ENCODE results near the gene SMIM41. TPM values are rescaled to one million over a fixed set of nuclear protein-coding genes. Genes with fewer than 3 reads are reported as not detected.

The SMIM41 gene
- polyA plus RNA-seq, 2 donors: 0.18 to 0.22 TPM

- H3K27me3 ChIP-seq (ENCODE audit: control insufficient read depth in 1 of 2, insufficient read depth in 2 of 2, low read length in 2 of 2): no peaks in the 10 kb centered on the region
- no peaks in the 10 kb centered on the region for H3K9me3 ChIP-seq (ENCODE audit: control insufficient read depth in 2 of 2, insufficient read depth in 1 of 2, low read depth in 1 of 2, low read length in 1 of 2)
- H3K4me3 ChIP-seq (ENCODE audit: low read depth in 1 of 2, low read length in 2 of 2): no peak overlapping the region
- peaks cover 0 to 4% of the 10 kb centered on the region in 2 donors for H3K36me3 ChIP-seq (ENCODE audit: control insufficient read depth in 2 of 2, insufficient read depth in 2 of 2, low read length in 1 of 2)
- peak overlapping the region in 1 of 2 donors; percentile 37 for H3K27ac ChIP-seq (ENCODE audit: low read depth in 2 of 2, low read length in 1 of 2)
- peaks cover 0 to 3% of the 10 kb centered on the region in 2 donors for H3K4me1 ChIP-seq (ENCODE audit: control insufficient read depth in 2 of 2, insufficient read depth in 2 of 2, low read length in 1 of 2)
- WGBS, 2 donors: 77 to 81% methylated on average over 20 of the region's 20 CpGs
Observed at GRCh38 chr12:52063082-52063924, 16.2 kb upstream of the SMIM41 start.

GRCh38 chr12:52063981-52064649 is 15.4 kb upstream of the SMIM41 start:
- peaks cover 0 to 3% of the 10 kb centered on the region in 2 donors for H3K4me1 ChIP-seq (ENCODE audit: control insufficient read depth in 2 of 2, insufficient read depth in 2 of 2, low read length in 1 of 2)
- H3K27ac ChIP-seq (ENCODE audit: low read depth in 2 of 2, low read length in 1 of 2): peak overlapping the region in 1 of 2 donors; percentile 37
- H3K27me3 ChIP-seq (ENCODE audit: control insufficient read depth in 1 of 2, insufficient read depth in 2 of 2, low read length in 2 of 2): no peaks in the 10 kb centered on the region
- 60 to 64% methylated on average over 12 of the region's 12 CpGs for WGBS, 2 donors
- no peak overlapping the region for H3K4me3 ChIP-seq (ENCODE audit: low read depth in 1 of 2, low read length in 2 of 2)
- no peaks in the 10 kb centered on the region for H3K9me3 ChIP-seq (ENCODE audit: control insufficient read depth in 2 of 2, insufficient read depth in 1 of 2, low read depth in 1 of 2, low read length in 1 of 2)
- no peaks in the 10 kb centered on the region for H3K36me3 ChIP-seq (ENCODE audit: control insufficient read depth in 2 of 2, insufficient read depth in 2 of 2, low read length in 1 of 2)

DNA sequence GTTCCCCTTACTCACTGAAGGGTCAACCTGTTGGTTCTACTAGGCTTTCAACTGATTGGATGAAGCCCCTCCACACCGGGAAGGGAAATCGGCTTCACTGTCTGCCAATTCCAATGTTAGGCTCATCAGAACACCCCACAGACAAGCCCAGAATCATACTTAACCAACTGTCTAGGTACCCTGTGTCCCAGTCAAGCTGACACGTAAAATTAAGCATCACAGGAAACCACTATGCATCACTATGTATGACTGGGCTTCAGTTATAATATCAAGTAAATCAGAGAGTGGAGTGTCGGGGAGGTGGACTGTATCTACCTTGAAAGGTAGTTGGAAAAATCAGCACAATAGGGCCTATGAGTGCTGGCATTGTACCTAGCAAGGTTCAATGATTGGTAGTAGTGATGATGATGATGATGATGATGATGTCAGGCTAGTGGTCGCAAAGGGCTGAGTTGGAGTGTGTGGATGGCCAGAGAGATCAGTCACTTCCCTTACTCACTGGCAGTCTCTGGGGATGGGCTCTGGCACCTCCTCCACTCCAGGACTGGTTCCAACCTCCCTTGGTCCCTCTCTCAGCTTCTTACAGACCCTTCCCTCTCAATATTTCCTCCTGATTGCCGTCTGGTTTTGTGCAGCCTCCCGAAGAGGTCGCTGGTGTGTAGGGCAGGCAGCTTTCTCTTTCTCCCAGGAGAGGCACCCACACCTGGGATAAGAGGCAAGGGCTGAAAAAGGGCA is 13.0 kb upstream of the SMIM41 start:
- Histone ChIP-seq H3K9me3 (ENCODE audit: control insufficient read depth in 2 of 2, insufficient read depth in 1 of 2, low read depth in 1 of 2, low read length in 1 of 2) (no peaks in the 10 kb centered on the region), H3K27ac (ENCODE audit: low read depth in 2 of 2, low read length in 1 of 2) (no peak overlapping the region), H3K27me3 (ENCODE audit: control insufficient read depth in 1 of 2, insufficient read depth in 2 of 2, low read length in 2 of 2) (no peaks in the 10 kb centered on the region), H3K36me3 (ENCODE audit: control insufficient read depth in 2 of 2, insufficient read depth in 2 of 2, low read length in 1 of 2) (no peaks in the 10 kb centered on the region), H3K4me1 (ENCODE audit: control insufficient read depth in 2 of 2, insufficient read depth in 2 of 2, low read length in 1 of 2) (peaks cover 0 to 12% of the 10 kb centered on the region in 2 donors), H3K4me3 (ENCODE audit: low read depth in 1 of 2, low read length in 2 of 2) (no peak overlapping the region)
- WGBS, 2 donors: 63 to 67% methylated on average over 8 of the region's 8 CpGs

GRCh38 chr12:52067081-52067374 is 12.5 kb upstream of the SMIM41 start:
- Histone ChIP-seq H3K27ac (ENCODE audit: low read depth in 2 of 2, low read length in 1 of 2) (no peak overlapping the region), H3K4me3 (ENCODE audit: low read depth in 1 of 2, low read length in 2 of 2) (no peak overlapping the region), H3K27me3 (ENCODE audit: control insufficient read depth in 1 of 2, insufficient read depth in 2 of 2, low read length in 2 of 2) (no peaks in the 10 kb centered on the region), H3K36me3 (ENCODE audit: control insufficient read depth in 2 of 2, insufficient read depth in 2 of 2, low read length in 1 of 2) (no peaks in the 10 kb centered on the region), H3K4me1 (ENCODE audit: control insufficient read depth in 2 of 2, insufficient read depth in 2 of 2, low read length in 1 of 2) (peaks cover 0 to 12% of the 10 kb centered on the region in 2 donors), H3K9me3 (ENCODE audit: control insufficient read depth in 2 of 2, insufficient read depth in 1 of 2, low read depth in 1 of 2, low read length in 1 of 2) (no peaks in the 10 kb centered on the region)
- WGBS, 2 donors: 35 to 47% methylated on average over 3 of the region's 3 CpGs

DNA sequence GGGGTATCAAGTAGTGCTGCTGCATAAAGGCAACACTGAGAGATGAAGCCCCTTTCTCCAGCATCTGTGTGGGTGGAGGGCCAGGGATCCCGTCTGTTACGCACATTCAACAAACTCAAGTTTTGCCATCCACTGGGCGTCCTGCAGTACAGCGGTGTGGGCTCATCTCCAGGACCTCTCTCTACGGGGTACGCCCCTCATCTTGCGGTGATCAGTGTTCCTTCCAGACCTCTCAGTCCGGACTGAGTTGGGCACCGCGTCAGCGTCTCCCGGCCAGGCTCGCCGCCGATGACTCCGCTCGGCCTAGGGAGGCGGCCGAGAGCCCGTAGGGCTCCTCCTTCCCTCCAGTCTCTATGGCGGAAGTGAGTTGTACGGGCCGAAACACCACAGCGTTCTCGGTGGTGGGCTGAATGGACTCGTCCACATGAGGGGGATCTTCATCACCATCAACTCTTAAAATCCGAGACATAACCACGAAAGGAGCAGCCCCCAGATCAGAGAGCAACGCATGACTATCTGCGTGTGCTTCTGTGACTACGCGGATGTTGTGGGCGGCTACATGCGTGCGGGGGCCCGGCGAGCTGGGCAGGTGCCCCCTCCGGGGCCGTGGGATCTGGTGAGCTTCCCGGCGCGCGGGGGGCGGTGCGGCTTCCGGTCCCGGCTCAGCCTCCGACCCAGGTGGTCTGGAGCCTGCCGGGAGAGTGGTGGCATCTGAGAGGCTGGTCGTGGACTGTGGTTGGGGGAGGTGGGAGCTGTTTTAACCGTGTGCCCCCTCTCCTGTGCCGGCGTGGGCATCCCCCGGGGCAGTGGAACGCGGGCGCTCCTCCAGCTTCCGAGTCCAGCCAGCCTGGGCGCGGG is 9.9 kb upstream of the SMIM41 start, which contains the start of gene ATG101:
Gene ATG101 (plus strand): TSS at position 652 of the 858 bp plus-strand sequence. CDS start 3,673 bp downstream, outside the sequence.
- Histone ChIP-seq H3K9me3 (ENCODE audit: control insufficient read depth in 2 of 2, insufficient read depth in 1 of 2, low read depth in 1 of 2, low read length in 1 of 2) (no peaks in the 10 kb centered on the region), H3K36me3 (ENCODE audit: control insufficient read depth in 2 of 2, insufficient read depth in 2 of 2, low read length in 1 of 2) (peaks cover 0 to 10% of the 10 kb centered on the region in 2 donors), H3K27me3 (ENCODE audit: control insufficient read depth in 1 of 2, insufficient read depth in 2 of 2, low read length in 2 of 2) (no peaks in the 10 kb centered on the region), H3K27ac (ENCODE audit: low read depth in 2 of 2, low read length in 1 of 2) (peak within 1 kb of the TSS; percentile 79 to 89), H3K4me3 (ENCODE audit: low read depth in 1 of 2, low read length in 2 of 2) (peak within 1 kb of the TSS; percentile 77 to 84), H3K4me1 (ENCODE audit: control insufficient read depth in 2 of 2, insufficient read depth in 2 of 2, low read length in 1 of 2) (peaks cover 0 to 11% of the 10 kb centered on the region in 2 donors)
- 1% methylated on average over 57 to 60 of the region's 60 CpGs for WGBS, 2 donors

DNA sequence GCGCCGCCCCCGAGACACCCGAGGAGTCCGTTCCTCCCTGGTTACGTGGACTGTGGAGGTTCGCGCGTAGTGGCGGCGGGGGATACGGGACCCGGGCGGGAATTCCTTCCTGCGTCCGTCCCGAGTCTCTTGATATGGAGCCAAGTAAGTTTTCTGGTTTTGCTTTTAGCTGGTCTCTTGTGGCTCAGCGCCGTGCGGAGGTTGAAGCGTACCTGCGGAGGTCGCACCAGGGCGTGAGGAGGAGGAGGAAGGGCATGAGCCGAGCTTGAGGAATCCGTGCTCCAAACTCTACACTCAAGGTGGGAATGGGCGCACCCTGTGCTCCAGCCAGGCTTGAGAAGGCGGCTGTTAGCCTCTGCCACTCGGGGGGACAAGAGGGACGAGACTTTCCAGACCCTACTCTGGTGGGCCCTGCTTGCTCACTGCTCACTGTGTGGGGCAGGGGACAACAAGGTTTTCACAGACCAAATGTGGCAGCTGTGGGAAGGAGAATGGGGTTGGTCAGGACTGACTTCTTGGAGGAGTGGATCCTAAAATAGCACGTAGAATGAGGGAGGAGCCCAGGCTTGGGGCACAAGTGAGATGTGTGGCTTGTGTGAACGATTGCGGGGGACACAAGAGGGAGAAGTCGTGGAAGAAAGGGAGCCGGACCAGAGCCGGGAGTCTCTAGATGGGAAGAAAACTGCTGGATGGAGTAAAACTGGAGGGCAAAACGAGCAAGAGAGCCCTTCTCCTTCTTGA is 9.1 kb upstream of the SMIM41 start:
- no peaks in the 10 kb centered on the region for H3K9me3 ChIP-seq (ENCODE audit: control insufficient read depth in 2 of 2, insufficient read depth in 1 of 2, low read depth in 1 of 2, low read length in 1 of 2)
- H3K36me3 ChIP-seq (ENCODE audit: control insufficient read depth in 2 of 2, insufficient read depth in 2 of 2, low read length in 1 of 2): peaks cover 0 to 16% of the 10 kb centered on the region in 2 donors
- no peaks in the 10 kb centered on the region for H3K27me3 ChIP-seq (ENCODE audit: control insufficient read depth in 1 of 2, insufficient read depth in 2 of 2, low read length in 2 of 2)
- H3K4me1 ChIP-seq (ENCODE audit: control insufficient read depth in 2 of 2, insufficient read depth in 2 of 2, low read length in 1 of 2): peaks cover 0 to 11% of the 10 kb centered on the region in 2 donors
- H3K4me3 ChIP-seq (ENCODE audit: low read depth in 1 of 2, low read length in 2 of 2): peak overlapping the region; percentile 77 to 84
- WGBS, 2 donors: 3 to 4% methylated on average over 37 of the region's 37 CpGs
- H3K27ac ChIP-seq (ENCODE audit: low read depth in 2 of 2, low read length in 1 of 2): peak overlapping the region; percentile 79 to 89

GRCh38 chr12:52073531-52074381 is 5.7 kb upstream of the SMIM41 start:
- no peak overlapping the region for H3K27ac ChIP-seq (ENCODE audit: low read depth in 2 of 2, low read length in 1 of 2)
- peaks cover 4 to 34% of the 10 kb centered on the region in 2 donors for H3K36me3 ChIP-seq (ENCODE audit: control insufficient read depth in 2 of 2, insufficient read depth in 2 of 2, low read length in 1 of 2)
- no peaks in the 10 kb centered on the region for H3K9me3 ChIP-seq (ENCODE audit: control insufficient read depth in 2 of 2, insufficient read depth in 1 of 2, low read depth in 1 of 2, low read length in 1 of 2)
- 75 to 78% methylated on average over 23 of the region's 23 CpGs for WGBS, 2 donors
- H3K27me3 ChIP-seq (ENCODE audit: control insufficient read depth in 1 of 2, insufficient read depth in 2 of 2, low read length in 2 of 2): no peaks in the 10 kb centered on the region
- peaks cover 0 to 11% of the 10 kb centered on the region in 2 donors for H3K4me1 ChIP-seq (ENCODE audit: control insufficient read depth in 2 of 2, insufficient read depth in 2 of 2, low read length in 1 of 2)
- no peak overlapping the region for H3K4me3 ChIP-seq (ENCODE audit: low read depth in 1 of 2, low read length in 2 of 2)
